AG04450 (cell line): ENCODE measurements around the gene KCND3. TPM values are rescaled to one million over a fixed set of nuclear protein-coding genes. Genes with fewer than 3 reads are reported as not detected.

Source experiments
- CTCF ChIA-PET: fragments of 300-600, 350-600 bp; formaldehyde crosslinking; extraction: SDS; loops from one replicate; lab custom pipeline; 2022; ENCODE audit warnings: antibody characterized with exemption, inconsistent platforms; lab: Charles Lee
- POLR2A ChIA-PET: fragments of 350-600 bp; formaldehyde crosslinking; extraction: SDS; loops from one replicate; lab custom pipeline; 2021; ENCODE audit warnings: antibody characterized with exemption, inconsistent platforms; lab: Yijun Ruan, JAX
- DNase-seq: peaks from one replicate; pipeline ENCODE4 v3.0.0-alpha.2; 2011; ENCODE audit warnings: low read depth, low spot score
- H3K27ac ChIP-seq: one replicate; pipeline ENCODE4 v1.5.1; 2012; ENCODE audit warnings: low read depth, low read length, control low read depth
- H3K27me3 ChIP-seq: one replicate; pipeline ENCODE4 v1.6.0; 2012; ENCODE audit warnings: low read length; ENCODE audit not compliant: control insufficient read depth, insufficient read depth
- H3K4me3 ChIP-seq: 2 replicates; pipeline ENCODE4 v1.5.1; 2011; ENCODE audit warnings: mild to moderate bottlenecking, low read depth, low read length, control low read depth
- H3K9me3 ChIP-seq: 2 replicates; pipeline ENCODE4 v1.5.1; 2012; ENCODE audit warnings: low read length; ENCODE audit not compliant: control insufficient read depth, insufficient read depth
- polyA plus RNA-seq: library from polyadenylated mRNA; depleted of rRNA; stranded (reverse); fragments of >200 nt; gene quantifications from 2 replicates; pipeline ENCODE4 v1.2.3, GENCODE V29; 2011
- TF ChIP-seq, protein P1 (sequence below): IDR thresholded peaks from 2 replicates; pipeline ENCODE4 v1.5.1; 2011; ENCODE audit warnings: low read depth, low read length, control low read depth, inconsistent platforms

Gene KCND3
- polyA plus RNA-seq, 1 experiment = 0.02 TPM

DNA sequence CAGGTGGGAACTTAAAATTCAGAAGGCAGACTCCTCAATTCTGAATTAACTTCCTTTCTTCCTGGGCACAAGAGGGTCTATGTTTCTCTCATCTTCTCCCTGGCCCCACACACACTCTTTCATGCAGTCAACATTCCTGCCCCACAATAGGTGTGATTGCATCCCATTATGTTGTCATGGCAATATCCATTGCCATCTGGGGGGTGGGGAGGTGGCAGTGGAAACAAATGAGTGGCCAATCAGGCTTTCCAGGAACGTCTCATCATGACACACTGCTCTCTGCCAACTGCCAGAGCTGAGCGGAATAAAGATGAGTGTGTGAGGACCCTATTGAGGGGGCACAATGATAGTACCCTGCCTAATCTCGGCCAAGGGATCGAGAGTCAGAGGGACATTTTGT, 80.4 kb downstream of the KCND3 start:
- TF ChIP-seq, protein P1, sequence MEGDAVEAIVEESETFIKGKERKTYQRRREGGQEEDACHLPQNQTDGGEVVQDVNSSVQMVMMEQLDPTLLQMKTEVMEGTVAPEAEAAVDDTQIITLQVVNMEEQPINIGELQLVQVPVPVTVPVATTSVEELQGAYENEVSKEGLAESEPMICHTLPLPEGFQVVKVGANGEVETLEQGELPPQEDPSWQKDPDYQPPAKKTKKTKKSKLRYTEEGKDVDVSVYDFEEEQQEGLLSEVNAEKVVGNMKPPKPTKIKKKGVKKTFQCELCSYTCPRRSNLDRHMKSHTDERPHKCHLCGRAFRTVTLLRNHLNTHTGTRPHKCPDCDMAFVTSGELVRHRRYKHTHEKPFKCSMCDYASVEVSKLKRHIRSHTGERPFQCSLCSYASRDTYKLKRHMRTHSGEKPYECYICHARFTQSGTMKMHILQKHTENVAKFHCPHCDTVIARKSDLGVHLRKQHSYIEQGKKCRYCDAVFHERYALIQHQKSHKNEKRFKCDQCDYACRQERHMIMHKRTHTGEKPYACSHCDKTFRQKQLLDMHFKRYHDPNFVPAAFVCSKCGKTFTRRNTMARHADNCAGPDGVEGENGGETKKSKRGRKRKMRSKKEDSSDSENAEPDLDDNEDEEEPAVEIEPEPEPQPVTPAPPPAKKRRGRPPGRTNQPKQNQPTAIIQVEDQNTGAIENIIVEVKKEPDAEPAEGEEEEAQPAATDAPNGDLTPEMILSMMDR = no peak
- no peak for DNase-seq
- Histone ChIP-seq H3K9me3 (no peaks in the 10 kb centered on the region), H3K4me3 (no peak overlapping the region), H3K27me3 (no peaks in the 10 kb centered on the region), H3K27ac (no peak overlapping the region)
- CTCF ChIA-PET = interaction anchor here (0.7 kb wide), 1 partner anchor 1766 kb away, joined by 5 read pairs; no protein-coding TSS in a partner anchor
- POLR2A ChIA-PET = no interaction called here

DNA sequence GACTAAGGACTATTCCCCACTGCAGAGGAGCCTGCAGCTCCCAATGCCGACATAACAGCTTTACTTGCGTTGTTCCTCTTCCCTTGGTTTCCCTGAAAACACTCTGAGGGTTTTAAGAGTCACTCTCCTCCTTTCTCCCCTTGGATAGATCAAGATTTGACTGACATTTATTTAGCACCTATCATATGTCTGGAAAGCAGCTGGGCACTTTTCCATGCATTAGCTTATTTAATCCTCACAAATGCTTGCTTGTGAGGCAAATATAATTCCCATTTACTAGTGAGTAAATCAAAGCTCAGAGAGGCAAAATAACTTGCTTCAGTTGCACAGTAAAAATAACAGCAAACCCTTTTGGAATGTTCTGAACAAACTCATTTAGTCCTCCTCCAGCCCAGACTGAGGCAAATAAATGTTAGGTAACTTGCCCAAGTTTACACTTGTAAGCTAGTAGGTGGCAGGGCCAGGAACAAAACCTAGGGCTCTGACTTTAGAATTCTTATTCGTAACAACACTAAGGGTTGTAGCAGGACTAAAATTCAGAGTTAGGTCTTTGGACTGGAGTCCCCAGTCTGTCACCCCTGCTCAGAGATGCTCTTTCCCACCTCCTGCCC, 81.4 kb downstream of the KCND3 start:
- ChIA-PET POLR2A (no interaction called here), CTCF (no interaction called here)
- H3K4me3 ChIP-seq = no peak overlapping the region
- TF ChIP-seq, protein P1 = no peak
- no peak for DNase-seq
- H3K9me3 ChIP-seq = no peaks in the 10 kb centered on the region
- no peak overlapping the region for H3K27ac ChIP-seq
- no peaks in the 10 kb centered on the region for H3K27me3 ChIP-seq

DNA sequence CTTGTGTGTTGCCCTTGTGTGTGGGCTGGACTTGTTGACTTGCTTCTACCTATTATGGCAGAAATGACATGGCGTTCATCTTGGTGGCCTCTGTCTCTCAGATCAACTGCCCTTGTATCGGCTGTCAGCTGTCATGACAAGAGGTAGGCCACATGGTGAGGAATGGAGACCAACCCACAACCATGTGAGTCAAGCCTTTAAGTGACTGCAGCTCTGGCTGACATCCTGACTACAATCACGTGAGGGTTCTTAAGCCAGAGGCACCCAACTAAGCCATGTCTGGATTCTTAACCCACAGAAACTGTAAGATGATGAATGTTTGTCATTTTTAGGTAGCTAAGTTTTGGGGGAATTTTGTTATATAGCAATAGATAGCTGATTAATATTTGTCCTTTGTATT, 82.1 kb downstream of the KCND3 start:
- POLR2A ChIA-PET = no interaction called here
- no peaks in the 10 kb centered on the region for H3K27me3 ChIP-seq
- H3K4me3 ChIP-seq = no peak overlapping the region
- no peak overlapping the region for H3K27ac ChIP-seq
- no peak for DNase-seq
- TF ChIP-seq, protein P1 = no peak
- CTCF ChIA-PET = no interaction called here
- no peaks in the 10 kb centered on the region for H3K9me3 ChIP-seq

DNA sequence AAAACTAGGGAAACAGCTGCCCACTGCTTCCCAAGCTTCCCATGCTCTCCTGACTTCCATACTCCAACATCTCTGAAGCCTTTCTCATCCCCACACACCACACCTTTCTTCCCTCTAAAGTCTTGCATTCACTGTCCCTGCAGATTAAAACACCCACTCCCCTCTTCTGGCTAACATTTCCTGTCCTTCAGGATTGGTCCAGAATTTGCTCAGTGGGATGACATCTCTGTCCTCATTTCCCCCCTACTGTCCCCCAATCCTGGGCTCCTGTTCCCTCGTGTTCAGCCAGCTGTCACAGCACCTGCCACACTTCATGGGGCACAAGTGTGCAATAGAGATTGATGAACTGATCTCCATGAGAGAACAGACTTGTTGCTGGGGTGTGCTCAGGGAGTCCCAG, 82.7 kb downstream of the KCND3 start:
- TF ChIP-seq, protein P1 = no peak
- Histone ChIP-seq H3K27me3 (no peaks in the 10 kb centered on the region), H3K27ac (no peak overlapping the region), H3K4me3 (no peak overlapping the region), H3K9me3 (no peaks in the 10 kb centered on the region)
- POLR2A ChIA-PET = no interaction called here
- CTCF ChIA-PET = no interaction called here
- no peak for DNase-seq

DNA sequence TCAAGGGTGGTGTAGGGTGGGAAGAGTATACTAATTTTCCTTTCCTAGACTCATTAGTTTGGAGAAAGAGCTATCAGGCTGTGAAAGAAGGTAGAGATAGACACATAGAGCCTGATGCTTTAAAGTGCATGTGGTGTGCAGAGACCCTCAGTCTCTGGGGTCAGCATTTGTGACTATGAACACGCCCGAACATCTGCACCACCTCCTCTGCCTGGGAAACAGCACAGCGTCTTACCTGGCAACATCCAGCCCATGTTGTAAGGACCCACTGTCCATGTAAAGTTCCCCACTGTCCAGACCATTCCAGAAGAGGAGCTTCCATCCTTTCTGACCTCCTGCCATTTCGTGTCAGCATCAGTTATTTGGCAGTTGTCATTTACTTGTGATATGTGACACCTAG, 83.4 kb downstream of the KCND3 start:
- Histone ChIP-seq H3K4me3 (no peak overlapping the region), H3K27ac (no peak overlapping the region), H3K9me3 (no peaks in the 10 kb centered on the region), H3K27me3 (no peaks in the 10 kb centered on the region)
- POLR2A ChIA-PET = no interaction called here
- no peak for DNase-seq
- TF ChIP-seq, protein P1 = no peak
- CTCF ChIA-PET = interaction anchor here (0.9 kb wide), 1 partner anchor 14 kb away, joined by 3 read pairs; no protein-coding TSS in a partner anchor
